Large intestine (tissue), 3 donors: ENCODE data around the gene ZNF618. TPM values are rescaled to one million over a fixed set of nuclear protein-coding genes. Genes with fewer than 3 reads are reported as not detected.

Experiments
- DNase-seq, 2 donors: peaks; one replicate each; pipeline versions ENCODE4 v3.0.0 to v3.0.0-alpha.2; 2013
- H3K27ac ChIP-seq: one replicate; pipeline ENCODE4 v1.5.1; 2013; ENCODE audit warnings: low read length
- H3K27me3 ChIP-seq: 2 replicates; pipeline ENCODE4 v1.6.1; 2013; ENCODE audit warnings: low read length; ENCODE audit not compliant: control insufficient read depth, insufficient read depth
- H3K36me3 ChIP-seq: 2 replicates; pipeline ENCODE4 v1.6.1; 2013; ENCODE audit warnings: low read length; ENCODE audit not compliant: control insufficient read depth, insufficient read depth
- H3K4me1 ChIP-seq: one replicate; pipeline ENCODE4 v1.6.1; 2013; ENCODE audit warnings: low read length; ENCODE audit not compliant: control insufficient read depth, insufficient read depth
- H3K4me3 ChIP-seq: one replicate; pipeline ENCODE4 v1.5.1; 2013; ENCODE audit warnings: low read length
- H3K9me3 ChIP-seq: one replicate; pipeline ENCODE4 v1.6.1; 2013; ENCODE audit warnings: mild to moderate bottlenecking, low read depth, low read length, moderate library complexity; ENCODE audit not compliant: control insufficient read depth
- WGBS: methylation state at CpG from one replicate; pipeline ENCODE4 v1.1.5; 2013; ENCODE audit warnings: low lambda C conversion rate; ENCODE audit not compliant: insufficient coverage; 5-methylcytosine and 5-hydroxymethylcytosine counted together
- polyA plus RNA-seq: library from polyadenylated mRNA; unstranded; fragments of 120-200 nt; gene quantifications from one replicate; pipeline ENCODE4 v1.2.1, GENCODE V29; 2013

Gene ZNF618
- polyA plus RNA-seq, 1 donor: 8.1 TPM

- Histone ChIP-seq H3K9me3 (no peaks in the 10 kb centered on the region), H3K27me3 (no peaks in the 10 kb centered on the region), H3K27ac (no peak overlapping the region), H3K4me3 (no peak overlapping the region), H3K36me3 (peaks cover 35% of the 10 kb centered on the region), H3K4me1 (no peaks in the 10 kb centered on the region)
- DNase-seq: no peak
- no CpG with 5 or more reads among the region's 11 CpGs for WGBS
Observed at GRCh38 chr9:114050226-114050568, 174.1 kb downstream of the ZNF618 start.

DNA sequence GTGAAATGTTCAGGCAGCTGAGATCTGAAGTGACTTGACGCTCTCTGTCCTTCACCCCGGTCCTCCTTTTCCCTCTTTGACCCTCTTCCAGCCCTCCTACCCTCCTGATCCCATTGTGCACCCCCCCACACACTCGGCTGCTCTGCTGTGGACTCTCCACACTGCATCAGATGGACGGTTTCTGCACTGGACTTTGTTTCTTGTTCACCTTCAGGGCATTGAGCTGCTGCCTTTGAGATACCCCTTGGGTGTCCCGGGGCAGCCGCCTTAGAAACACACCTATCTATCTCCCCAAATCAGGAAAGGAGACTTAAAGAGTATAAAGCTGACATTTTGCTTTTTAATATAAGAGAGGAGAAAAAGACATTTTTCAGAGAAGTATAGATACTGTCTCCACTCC lies 174.5 kb downstream of the ZNF618 start:
- no peak overlapping the region for H3K27ac ChIP-seq
- no peaks in the 10 kb centered on the region for H3K9me3 ChIP-seq
- H3K27me3 ChIP-seq: no peaks in the 10 kb centered on the region
- H3K4me1 ChIP-seq: no peaks in the 10 kb centered on the region
- no CpG with 5 or more reads among the region's 6 CpGs for WGBS
- H3K4me3 ChIP-seq: no peak overlapping the region
- peaks cover 35% of the 10 kb centered on the region for H3K36me3 ChIP-seq
- DNase-seq: peak in 1 of 2 donors; percentile 8

GRCh38 chr9:114051281-114051680 lies 175.2 kb downstream of the ZNF618 start:
- Histone ChIP-seq H3K9me3 (no peaks in the 10 kb centered on the region), H3K4me1 (no peaks in the 10 kb centered on the region), H3K36me3 (peaks cover 35% of the 10 kb centered on the region), H3K27me3 (no peaks in the 10 kb centered on the region), H3K4me3 (no peak overlapping the region), H3K27ac (no peak overlapping the region)
- no peak for DNase-seq
- WGBS: no CpG with 5 or more reads among the region's 15 CpGs

GRCh38 chr9:114051706-114052105 lies 175.6 kb downstream of the ZNF618 start:
- Histone ChIP-seq H3K36me3 (peaks cover 35% of the 10 kb centered on the region), H3K27me3 (no peaks in the 10 kb centered on the region), H3K9me3 (no peaks in the 10 kb centered on the region), H3K4me1 (no peaks in the 10 kb centered on the region), H3K4me3 (no peak overlapping the region), H3K27ac (no peak overlapping the region)
- no CpG with 5 or more reads among the region's 7 CpGs for WGBS
- DNase-seq: no peak

- H3K4me3 ChIP-seq: no peak overlapping the region
- H3K9me3 ChIP-seq: no peaks in the 10 kb centered on the region
- H3K4me1 ChIP-seq: no peaks in the 10 kb centered on the region
- no peak for DNase-seq
- H3K27me3 ChIP-seq: no peaks in the 10 kb centered on the region
- no CpG with 5 or more reads among the region's 8 CpGs for WGBS
- H3K36me3 ChIP-seq: peaks cover 32% of the 10 kb centered on the region
- no peak overlapping the region for H3K27ac ChIP-seq
Observed at GRCh38 chr9:114053246-114054005, 177.3 kb downstream of the ZNF618 start.

DNA sequence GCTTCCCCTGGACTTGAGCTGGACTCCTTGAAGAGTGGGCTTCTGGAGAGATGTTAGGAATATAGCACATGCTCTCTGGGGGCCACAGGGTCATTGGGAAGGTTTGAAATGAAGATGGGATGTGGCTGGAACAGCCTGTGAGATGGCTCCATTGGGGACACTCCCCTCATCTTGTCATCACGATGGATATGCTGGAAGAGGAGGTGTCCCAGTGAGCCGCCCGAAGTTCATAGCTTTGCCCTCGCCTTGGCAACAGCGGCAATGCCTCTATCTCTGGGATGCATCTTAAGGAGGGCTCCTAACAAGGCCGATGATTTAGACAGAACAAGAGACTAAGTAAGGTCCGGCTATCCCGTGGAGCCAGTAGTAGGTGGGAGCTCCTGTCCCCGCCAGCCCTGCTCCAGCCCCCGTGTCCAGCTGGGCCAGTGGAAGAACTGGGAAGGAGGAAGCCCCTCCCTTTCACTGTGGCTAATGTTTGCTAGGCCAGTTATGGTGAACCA lies 178.1 kb downstream of the ZNF618 start:
- no peak for DNase-seq
- WGBS: no CpG with 5 or more reads among the region's 10 CpGs
- Histone ChIP-seq H3K9me3 (no peaks in the 10 kb centered on the region), H3K27ac (no peak overlapping the region), H3K36me3 (peaks cover 24% of the 10 kb centered on the region), H3K4me1 (no peaks in the 10 kb centered on the region), H3K4me3 (no peak overlapping the region), H3K27me3 (no peaks in the 10 kb centered on the region)

DNA sequence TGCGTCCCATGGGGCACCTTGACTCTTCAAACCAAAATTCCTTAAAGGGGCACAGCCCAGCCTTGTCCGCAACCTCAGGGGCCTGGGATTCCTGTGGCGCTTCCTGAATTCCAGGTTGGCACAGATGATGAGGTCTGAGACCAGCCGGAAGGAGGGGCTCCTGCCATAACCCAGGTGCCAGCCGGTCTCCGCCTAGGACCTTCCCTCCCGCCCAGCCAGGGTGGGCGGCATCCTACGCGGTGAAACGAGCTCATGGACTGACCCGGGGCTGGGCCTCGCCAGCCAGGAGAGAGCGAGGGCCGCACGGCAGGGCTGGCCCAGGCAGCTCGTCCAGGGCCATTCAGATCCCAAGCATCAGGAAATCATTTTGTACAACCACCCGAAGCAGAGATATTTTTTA lies 179.0 kb downstream of the ZNF618 start:
- no peaks in the 10 kb centered on the region for H3K4me1 ChIP-seq
- no peak overlapping the region for H3K4me3 ChIP-seq
- H3K27ac ChIP-seq: no peak overlapping the region
- no CpG with 5 or more reads among the region's 18 CpGs for WGBS
- no peaks in the 10 kb centered on the region for H3K27me3 ChIP-seq
- H3K36me3 ChIP-seq: peaks cover 16% of the 10 kb centered on the region
- H3K9me3 ChIP-seq: no peaks in the 10 kb centered on the region
- no peak for DNase-seq

- peaks cover 10% of the 10 kb centered on the region for H3K36me3 ChIP-seq
- no peaks in the 10 kb centered on the region for H3K4me1 ChIP-seq
- H3K4me3 ChIP-seq: no peak overlapping the region
- DNase-seq: no peak
- 95% methylated on average over 3 of the region's 7 CpGs for WGBS
- H3K27ac ChIP-seq: no peak overlapping the region
- H3K27me3 ChIP-seq: no peaks in the 10 kb centered on the region
- H3K9me3 ChIP-seq: no peaks in the 10 kb centered on the region
Observed at GRCh38 chr9:114055894-114056293, 179.8 kb downstream of the ZNF618 start.

DNA sequence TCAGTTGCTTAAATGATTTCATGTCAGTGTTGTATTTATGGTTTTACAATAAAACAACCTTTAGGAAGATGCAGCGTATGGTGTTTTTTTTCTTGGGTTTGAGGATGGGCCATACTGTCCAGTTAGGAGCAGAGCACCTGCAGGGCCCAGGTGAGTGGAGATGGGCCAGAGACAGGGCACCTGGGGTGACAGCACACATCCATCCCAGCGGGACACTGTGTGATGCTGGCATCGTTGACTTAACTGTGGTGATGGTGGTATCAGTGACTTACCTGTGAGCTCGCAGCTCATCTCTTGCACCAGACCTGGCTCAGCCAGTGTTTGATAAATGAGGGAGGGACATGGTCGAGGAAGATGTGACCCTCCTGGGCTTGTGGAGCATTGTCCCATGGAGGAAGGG lies 180.4 kb downstream of the ZNF618 start:
- Histone ChIP-seq H3K36me3 (peaks cover 6% of the 10 kb centered on the region), H3K4me1 (no peaks in the 10 kb centered on the region), H3K4me3 (no peak overlapping the region), H3K27ac (no peak overlapping the region), H3K27me3 (no peaks in the 10 kb centered on the region), H3K9me3 (no peaks in the 10 kb centered on the region)
- DNase-seq: no peak
- no CpG with 5 or more reads among the region's 5 CpGs for WGBS

DNA sequence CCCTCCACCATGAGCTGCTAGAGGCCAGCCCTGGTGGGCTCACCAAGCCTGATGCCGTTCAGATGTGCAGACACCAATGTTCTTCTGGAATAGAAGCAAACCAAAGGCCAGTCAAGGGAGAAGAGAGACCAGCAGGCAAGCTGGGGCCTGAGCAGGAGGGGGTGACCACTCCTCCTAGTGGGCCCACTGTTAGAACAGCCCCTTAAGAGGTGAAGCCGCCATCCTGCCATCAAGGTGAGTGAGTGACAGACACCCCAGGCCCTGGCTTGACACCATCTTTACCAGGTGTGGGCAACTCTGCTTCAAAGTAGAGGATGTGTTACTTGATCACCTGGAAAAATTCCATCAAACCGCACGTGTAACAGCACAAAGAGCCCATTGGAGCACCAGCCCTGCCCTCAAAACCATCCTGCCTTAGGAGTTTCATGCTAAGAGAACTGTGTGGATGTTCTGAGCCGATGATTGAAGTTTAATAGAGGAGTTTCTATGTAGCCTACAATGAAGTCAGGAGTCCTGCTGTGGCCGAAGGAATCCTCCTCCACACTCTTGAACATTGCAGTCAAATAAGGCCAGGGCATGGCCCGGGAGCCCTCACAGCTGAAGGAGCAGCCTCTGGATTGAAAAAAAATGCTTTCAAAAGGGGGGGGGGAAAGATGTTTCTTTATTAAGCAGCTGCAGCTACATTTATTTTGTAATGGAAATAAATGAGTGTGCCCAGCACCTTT lies 181.2 kb downstream of the ZNF618 start:
- peaks cover 4% of the 10 kb centered on the region for H3K36me3 ChIP-seq
- WGBS: no CpG with 5 or more reads among the region's 7 CpGs
- H3K4me1 ChIP-seq: peaks cover 5% of the 10 kb centered on the region
- no peak overlapping the region for H3K27ac ChIP-seq
- no peak for DNase-seq
- H3K27me3 ChIP-seq: no peaks in the 10 kb centered on the region
- no peaks in the 10 kb centered on the region for H3K9me3 ChIP-seq
- H3K4me3 ChIP-seq: no peak overlapping the region
